Measurements from ENCODE around the gene NBR1.
"Not testable (repeated sequence)": the region's sequence is repeated elsewhere in the genome, so short reads cannot be mapped to it uniquely, and the experiment has no call there.

DNA sequence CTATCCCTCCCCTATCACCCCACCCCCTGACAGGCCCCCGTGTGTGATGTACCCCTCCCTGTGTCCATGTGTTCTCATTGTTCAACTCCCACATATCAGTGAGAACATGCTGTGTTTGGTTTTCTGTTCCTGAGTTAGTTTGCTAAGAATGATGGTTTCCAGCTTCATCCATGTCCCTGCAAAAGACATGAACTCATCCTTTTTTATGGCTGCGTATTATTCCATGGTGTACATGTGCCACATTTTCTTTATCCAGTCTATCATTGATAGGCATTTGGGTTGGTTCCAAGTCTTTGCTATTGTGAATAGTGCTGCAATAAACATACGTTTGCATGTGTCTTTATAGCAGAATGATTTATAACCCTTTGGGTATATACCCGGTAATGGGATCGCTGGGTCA lies 15.6 kb downstream of the NBR1 start:
- TF ChIP-seq, protein P1, sequence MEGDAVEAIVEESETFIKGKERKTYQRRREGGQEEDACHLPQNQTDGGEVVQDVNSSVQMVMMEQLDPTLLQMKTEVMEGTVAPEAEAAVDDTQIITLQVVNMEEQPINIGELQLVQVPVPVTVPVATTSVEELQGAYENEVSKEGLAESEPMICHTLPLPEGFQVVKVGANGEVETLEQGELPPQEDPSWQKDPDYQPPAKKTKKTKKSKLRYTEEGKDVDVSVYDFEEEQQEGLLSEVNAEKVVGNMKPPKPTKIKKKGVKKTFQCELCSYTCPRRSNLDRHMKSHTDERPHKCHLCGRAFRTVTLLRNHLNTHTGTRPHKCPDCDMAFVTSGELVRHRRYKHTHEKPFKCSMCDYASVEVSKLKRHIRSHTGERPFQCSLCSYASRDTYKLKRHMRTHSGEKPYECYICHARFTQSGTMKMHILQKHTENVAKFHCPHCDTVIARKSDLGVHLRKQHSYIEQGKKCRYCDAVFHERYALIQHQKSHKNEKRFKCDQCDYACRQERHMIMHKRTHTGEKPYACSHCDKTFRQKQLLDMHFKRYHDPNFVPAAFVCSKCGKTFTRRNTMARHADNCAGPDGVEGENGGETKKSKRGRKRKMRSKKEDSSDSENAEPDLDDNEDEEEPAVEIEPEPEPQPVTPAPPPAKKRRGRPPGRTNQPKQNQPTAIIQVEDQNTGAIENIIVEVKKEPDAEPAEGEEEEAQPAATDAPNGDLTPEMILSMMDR (conservative IDR thresholded peaks at IDR 0.05), result not testable (repeated sequence)
- not testable (repeated sequence) for TF ChIP-seq EZH2 (IDR thresholded peaks at IDR 0.05; ENCODE audit: low read depth)
